Activated gamma-delta T cell (primary cell): Measurements from ENCODE around the gene MCM3AP.

Experiments used
- DNase-seq: peaks from one replicate; lab custom pipeline; 2025; lab: John Stamatoyannopoulos, UW

Gene MCM3AP

GRCh38 chr21:46218906-46219590, 66.4 kb downstream of the MCM3AP start:
- no peak for DNase-seq

GRCh38 chr21:46217511-46218196, 67.8 kb downstream of the MCM3AP start:
- DNase-seq, result no peak

GRCh38 chr21:46216132-46216747, 69.2 kb downstream of the MCM3AP start:
- no peak for DNase-seq

GRCh38 chr21:46215436-46216131, 69.8 kb downstream of the MCM3AP start:
- DNase-seq, result no peak

- no peak for DNase-seq
These were observed 70.7 kb downstream of the MCM3AP start for GRCh38 chr21:46214478-46215340.

- no peak for DNase-seq
These were observed 71.7 kb downstream of the MCM3AP start for GRCh38 chr21:46213620-46214286.

- DNase-seq, result no peak
These were observed 72.5 kb downstream of the MCM3AP start for GRCh38 chr21:46212721-46213484.

GRCh38 chr21:46211786-46212720, 73.4 kb downstream of the MCM3AP start:
- DNase-seq, result no peak

- no peak for DNase-seq
These were observed 74.0 kb downstream of the MCM3AP start for GRCh38 chr21:46211376-46211775.

GRCh38 chr21:46210378-46211136, 74.9 kb downstream of the MCM3AP start:
- no peak for DNase-seq

GRCh38 chr21:46208761-46209721, 76.4 kb downstream of the MCM3AP start:
- DNase-seq, result no peak

GRCh38 chr21:46207920-46208591, 77.4 kb downstream of the MCM3AP start:
- no peak for DNase-seq

GRCh38 chr21:46207006-46207919, 78.1 kb downstream of the MCM3AP start:
- DNase-seq, result no peak

- DNase-seq, result no peak
These were observed 79.0 kb downstream of the MCM3AP start for GRCh38 chr21:46206163-46207005.

GRCh38 chr21:46205766-46206162, 79.6 kb downstream of the MCM3AP start:
- DNase-seq, result no peak
